Measurements from ENCODE around the gene CBY3. TPM values are rescaled to one million over a fixed set of nuclear protein-coding genes. Genes with fewer than 3 reads are reported as not detected.
A peak's percentile ranks its signal among the peaks of the same experiment; 100 is the strongest.

Gene CBY3
- total RNA-seq, 1 experiment from 2014 or later, result not detected

- no peak overlapping the region for H3K4me3 ChIP-seq (replicated peaks in 1 of 2; ENCODE audit: low read depth in 1 of 2, low read length in 2 of 2)
- H3K9me2 ChIP-seq (ENCODE audit: insufficient read depth), result no peaks in the 10 kb centered on the region
- no peak overlapping the region for H2AFZ ChIP-seq (ENCODE audit: low read depth, low read length, poor library complexity, severe bottlenecking)
- H3K36me3 ChIP-seq (ENCODE audit: control insufficient read depth in 1 of 2, insufficient read depth in 2 of 2, low read length in 2 of 2), result no peaks in the 10 kb centered on the region
- no peak overlapping the region for H3K4me2 ChIP-seq (ENCODE audit: low read length)
- H3K79me2 ChIP-seq (ENCODE audit: insufficient read depth, low read length), result peaks cover 21% of the 10 kb centered on the region
- TF ChIP-seq TCF7L2 (IDR thresholded peaks at IDR 0.05; ENCODE audit: borderline replicate concordance, extremely low read depth, insufficient read depth, insufficient read length), result no peak
- TF ChIP-seq POLR2A (IDR thresholded peaks at IDR 0.05; ENCODE audit: borderline replicate concordance, extremely low read depth, insufficient read depth, insufficient read length), result no peak
- no TSS peak for BruUV-seq (replicated peaks)
- no peak overlapping the region for H3K27ac ChIP-seq (ENCODE audit: low read depth, low read length)
- ChIA-PET POLR2A (interaction anchor here (1.3 kb wide), 1 partner anchor 57 kb away, joined by 6 read pairs; the partner anchor contains the start of gene HNRNPH1), RAD21 (ENCODE audit: low non-redundant PET in 1 of 2, low total read pairs in 2 of 2, uncharacterized antibody in 2 of 2, unreplicated experiment in 2 of 2) (no interaction called here), CTCF (interaction anchor here (0.8 kb wide), 1 partner anchor 12 kb away, joined by 3 read pairs; no protein-coding TSS in a partner anchor)
- H4K20me1 ChIP-seq (ENCODE audit: insufficient read depth), result no peaks in the 10 kb centered on the region
- H3K9ac ChIP-seq (ENCODE audit: low read length), result no peak overlapping the region
- intact Hi-C loops (cut with micrococcal nuclease), result no loop called here
- DNase-seq (ENCODE audit: low read depth, low spot score) (no peak), ATAC-seq (no peak)
- H3K27me3 ChIP-seq (ENCODE audit: insufficient read depth, low read length), result no peaks in the 10 kb centered on the region
- H3K4me1 ChIP-seq (ENCODE audit: control insufficient read depth in 1 of 2, insufficient read depth in 2 of 2, low read length in 2 of 2), result peaks cover 12 to 18% of the 10 kb centered on the region in 2 experiments
- H3K9me3 ChIP-seq (ENCODE audit: control insufficient read depth in 1 of 2, insufficient read depth in 1 of 2, low read depth in 1 of 2, low read length in 2 of 2), result no peaks in the 10 kb centered on the region
These were observed 637 bp downstream of the CBY3 start for GRCh38 chr5:179680014-179680779.

GRCh38 chr5:179679014-179679674 lies 1.7 kb downstream of the CBY3 start:
- no peaks in the 10 kb centered on the region for H3K27me3 ChIP-seq (ENCODE audit: insufficient read depth, low read length)
- intact Hi-C loops (cut with micrococcal nuclease), result no loop called here
- no TSS peak for BruUV-seq (replicated peaks)
- ATAC-seq (no peak), DNase-seq (ENCODE audit: low read depth, low spot score) (no peak)
- peak overlapping the region; percentile 94 for H3K4me2 ChIP-seq (ENCODE audit: low read length)
- H2AFZ ChIP-seq (ENCODE audit: low read depth, low read length, poor library complexity, severe bottlenecking), result no peak overlapping the region
- no peaks in the 10 kb centered on the region for H4K20me1 ChIP-seq (ENCODE audit: insufficient read depth)
- ChIA-PET CTCF (no interaction called here), POLR2A (interaction anchor here (1.3 kb wide), 1 partner anchor 56 kb away, joined by 6 read pairs; the partner anchor contains the start of gene HNRNPH1), RAD21 (ENCODE audit: low non-redundant PET in 1 of 2, low total read pairs in 2 of 2, uncharacterized antibody in 2 of 2, unreplicated experiment in 2 of 2) (interaction anchor here in 1 of 2 experiments (0.6 kb wide), 1 partner anchor 169 kb away, joined by 3 read pairs; no protein-coding TSS in a partner anchor)
- peak overlapping the region; percentile 99 for H3K9ac ChIP-seq (ENCODE audit: low read length)
- H3K4me1 ChIP-seq (ENCODE audit: control insufficient read depth in 1 of 2, insufficient read depth in 2 of 2, low read length in 2 of 2), result peaks cover 12 to 18% of the 10 kb centered on the region in 2 experiments
- H3K9me3 ChIP-seq (ENCODE audit: control insufficient read depth in 1 of 2, insufficient read depth in 1 of 2, low read depth in 1 of 2, low read length in 2 of 2), result no peaks in the 10 kb centered on the region
- TF ChIP-seq FOSL1 (IDR thresholded peaks at IDR 0.05; ENCODE audit: low read depth) (no peak), CTCF (IDR thresholded peaks at IDR 0.05 in 2 of 3, conservative IDR thresholded peaks at IDR 0.05 in 1 of 3; ENCODE audit: borderline replicate concordance in 1 of 3, insufficient read depth in 1 of 3, low read depth in 2 of 3, low read length in 2 of 3) (peak in 1 of 3 experiments; percentile 6; a peak in 1 of 6 replicates)
- H3K9me2 ChIP-seq (ENCODE audit: insufficient read depth), result no peaks in the 10 kb centered on the region
- H3K79me2 ChIP-seq (ENCODE audit: insufficient read depth, low read length), result peaks cover 21% of the 10 kb centered on the region
- H3K4me3 ChIP-seq (replicated peaks in 1 of 2; ENCODE audit: low read depth in 1 of 2, low read length in 2 of 2), result peak overlapping the region; percentile 92 to 98
- H3K36me3 ChIP-seq (ENCODE audit: control insufficient read depth in 1 of 2, insufficient read depth in 2 of 2, low read length in 2 of 2), result no peaks in the 10 kb centered on the region
- H3K27ac ChIP-seq (ENCODE audit: low read depth, low read length), result peak overlapping the region; percentile 83

All from HCT116 (cell line).